Stimulated activated CD8-positive, alpha-beta memory T cell treated with anti-CD3 and anti-CD28 coated beads, Interleukin-12 subunit alpha, Interleukin-12 subunit beta, amount 100 ng/mL, for 24 hours (primary cell): ENCODE results near the gene ABCC8.

ENCODE experiments used
- DNase-seq: peaks from one replicate; pipeline ENCODE4 v3.0.0-alpha.2; 2020; ENCODE audit errors: extremely low read depth

ABCC8 gene

DNA sequence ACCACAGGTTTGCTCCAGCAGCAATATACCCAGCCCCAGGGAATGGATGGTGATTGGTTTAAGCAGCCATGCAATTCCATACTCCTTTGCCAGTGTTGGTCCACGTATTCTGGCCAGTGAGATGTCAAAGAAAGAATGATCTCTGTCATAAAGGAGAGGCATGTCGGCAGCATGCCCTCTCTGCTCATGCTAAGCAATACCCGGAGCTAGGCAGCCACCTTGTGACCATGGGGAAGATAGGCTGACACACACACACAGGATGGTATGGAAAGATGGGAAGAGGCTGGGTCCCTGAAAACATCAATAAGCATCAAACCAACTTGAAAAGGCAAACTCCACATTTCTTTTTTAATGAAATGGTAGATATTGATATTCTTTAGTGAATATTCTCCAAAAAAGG is 5.1 kb downstream of the ABCC8 start:
- DNase-seq: no peak

DNA sequence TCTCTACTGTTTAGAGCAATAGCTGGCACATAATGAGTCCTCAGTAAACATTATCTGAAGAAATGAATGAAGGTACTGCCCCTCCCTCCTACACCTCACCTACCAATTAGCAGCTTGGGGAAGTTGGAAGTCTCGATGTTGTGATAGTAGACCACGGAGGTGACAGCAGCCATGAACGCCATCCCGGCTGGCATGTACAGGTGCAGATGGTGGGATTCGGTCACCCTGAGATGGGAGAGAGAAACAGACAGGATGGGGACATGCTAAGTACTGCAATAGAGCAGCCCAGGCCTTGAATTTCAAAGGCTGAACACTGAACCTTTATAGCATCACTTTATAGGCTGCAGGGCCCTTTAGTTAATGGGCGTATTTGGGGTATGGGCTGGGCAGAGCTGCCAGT is 6.6 kb downstream of the ABCC8 start:
- DNase-seq: no peak

DNA sequence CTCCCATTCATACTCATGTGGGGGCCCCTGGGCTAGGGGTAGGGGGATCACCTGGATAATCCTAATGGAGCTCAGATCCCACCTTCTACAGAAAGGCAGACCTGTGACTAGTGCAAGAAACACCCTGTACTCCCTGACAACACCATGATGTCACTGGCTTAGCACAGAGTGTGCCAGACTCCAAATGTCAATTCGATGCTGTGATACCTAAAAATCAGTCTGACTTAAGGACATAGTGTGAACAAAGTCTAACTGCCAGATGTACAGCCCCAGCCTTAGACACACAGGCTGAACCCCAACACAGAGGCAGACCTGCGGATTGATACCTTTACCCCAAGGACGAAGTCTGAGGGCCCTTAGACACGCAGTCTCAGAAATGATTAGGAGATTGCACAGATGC is 8.5 kb downstream of the ABCC8 start:
- DNase-seq: no peak

DNA sequence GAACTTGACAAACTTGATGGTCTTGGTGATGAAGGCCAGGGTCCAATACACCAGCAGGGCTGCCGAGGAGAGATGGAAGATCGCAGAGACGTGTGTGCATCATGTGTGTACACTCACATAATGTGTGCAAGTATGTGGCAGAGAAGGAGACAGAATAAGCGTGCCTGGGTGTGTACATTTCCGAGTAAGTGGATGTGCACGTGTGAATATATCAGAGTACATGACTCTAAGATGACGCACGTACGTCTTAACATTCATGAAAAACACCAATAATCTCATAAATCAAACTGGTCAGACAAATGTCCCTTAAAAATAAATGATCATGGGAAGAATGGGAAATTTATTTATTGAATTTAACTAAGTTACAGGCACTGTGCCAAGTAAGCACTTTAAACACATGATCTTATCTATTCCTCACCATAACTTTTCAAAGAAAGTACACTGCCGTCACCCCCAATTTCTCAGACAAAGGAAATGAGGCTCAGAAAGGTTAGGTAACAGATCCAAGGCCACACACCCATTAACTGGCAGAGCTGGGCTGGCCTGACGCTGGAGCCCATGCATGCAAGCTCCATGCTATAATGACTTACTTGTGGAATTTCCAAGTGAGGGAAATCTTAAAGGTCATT is 13.0 kb downstream of the ABCC8 start:
- no peak for DNase-seq

DNA sequence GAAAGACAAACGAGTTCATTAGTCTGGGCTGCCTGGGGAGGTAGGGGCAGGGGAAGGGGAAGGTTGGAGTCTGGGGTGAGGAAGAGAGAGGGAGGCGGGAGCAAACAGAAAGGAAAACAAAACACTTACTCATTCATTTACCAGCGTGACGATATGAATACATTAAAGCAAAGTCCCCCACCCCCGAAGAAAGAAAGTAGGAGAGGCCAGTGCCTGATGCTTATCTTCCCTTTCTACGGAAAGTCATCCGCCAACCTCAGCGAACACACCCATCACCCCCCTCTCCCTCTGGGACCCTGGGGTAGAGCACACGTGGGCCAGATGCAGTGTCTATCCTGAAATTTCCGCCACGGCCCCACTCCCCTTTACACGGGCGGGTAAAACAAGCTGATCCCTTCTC is 13.7 kb downstream of the ABCC8 start:
- no peak for DNase-seq

DNA sequence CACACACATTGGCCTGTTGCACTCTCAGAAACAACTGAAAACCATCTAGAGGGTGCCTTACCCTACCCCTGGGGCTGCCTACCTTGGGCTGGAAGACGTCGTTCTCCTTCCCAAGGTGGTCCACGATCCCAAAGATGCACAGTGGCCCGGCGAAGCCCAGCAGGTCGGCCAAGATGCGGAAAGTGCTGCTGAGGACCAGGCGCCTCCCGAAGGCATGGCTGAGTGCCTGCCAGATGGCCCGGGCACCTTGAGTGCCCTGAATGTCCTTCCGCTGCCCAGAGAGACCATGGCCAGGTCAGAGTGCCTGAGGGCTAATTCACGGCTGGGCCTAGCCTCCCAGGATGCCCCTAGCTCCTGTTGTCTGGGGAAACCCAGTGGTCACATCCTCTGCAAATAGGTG is 16.2 kb downstream of the ABCC8 start:
- DNase-seq: no peak

DNA sequence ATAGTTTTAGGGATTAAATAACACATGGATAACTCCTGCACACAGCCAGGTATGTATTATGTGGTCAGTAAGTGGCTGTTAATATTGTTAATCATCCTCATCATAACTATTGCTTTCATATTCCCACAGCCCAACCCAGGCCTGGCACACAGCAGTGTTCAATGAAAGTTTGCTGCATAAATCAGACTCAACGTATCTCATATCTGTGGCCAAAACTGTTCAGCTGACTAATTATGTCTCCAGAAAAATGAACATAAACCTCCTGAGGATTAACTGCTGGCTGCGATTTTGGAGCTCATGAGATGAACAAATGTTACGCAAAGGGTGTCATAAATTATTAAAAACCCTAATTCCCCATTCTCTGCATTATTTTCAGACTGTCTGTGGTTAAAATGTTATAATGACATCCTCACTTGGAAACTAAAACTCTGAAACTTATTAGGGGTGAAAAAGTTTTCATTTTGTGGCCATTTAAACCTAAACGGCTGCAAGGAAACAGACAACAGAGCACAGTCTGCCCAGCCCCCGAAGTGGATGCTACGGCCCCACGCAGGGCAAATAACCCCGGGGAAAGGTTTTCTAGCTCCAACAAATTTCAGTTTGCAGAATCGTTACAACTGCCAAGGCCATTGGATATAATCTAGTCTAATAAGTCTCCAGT is 17.3 kb downstream of the ABCC8 start:
- no peak for DNase-seq

DNA sequence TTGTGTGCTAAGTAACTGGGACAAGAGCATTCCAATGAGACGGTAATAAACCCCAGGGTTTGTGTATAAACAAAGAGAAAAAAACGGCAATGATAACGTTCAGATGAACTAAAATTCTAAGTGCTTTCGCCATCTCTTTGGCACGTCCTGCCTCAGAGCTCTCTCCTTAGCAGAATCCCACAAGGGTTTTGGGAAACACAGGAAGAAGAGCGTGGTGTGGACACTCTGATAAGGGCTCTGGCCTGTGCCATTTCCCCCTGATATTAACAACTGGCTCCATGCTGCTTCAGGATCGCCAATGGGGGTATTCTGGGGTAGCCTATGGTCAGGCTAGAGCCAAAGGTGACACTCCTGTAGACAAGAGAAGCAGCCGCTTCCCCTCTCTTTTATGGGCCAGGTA is 18.4 kb downstream of the ABCC8 start:
- no peak for DNase-seq

DNA sequence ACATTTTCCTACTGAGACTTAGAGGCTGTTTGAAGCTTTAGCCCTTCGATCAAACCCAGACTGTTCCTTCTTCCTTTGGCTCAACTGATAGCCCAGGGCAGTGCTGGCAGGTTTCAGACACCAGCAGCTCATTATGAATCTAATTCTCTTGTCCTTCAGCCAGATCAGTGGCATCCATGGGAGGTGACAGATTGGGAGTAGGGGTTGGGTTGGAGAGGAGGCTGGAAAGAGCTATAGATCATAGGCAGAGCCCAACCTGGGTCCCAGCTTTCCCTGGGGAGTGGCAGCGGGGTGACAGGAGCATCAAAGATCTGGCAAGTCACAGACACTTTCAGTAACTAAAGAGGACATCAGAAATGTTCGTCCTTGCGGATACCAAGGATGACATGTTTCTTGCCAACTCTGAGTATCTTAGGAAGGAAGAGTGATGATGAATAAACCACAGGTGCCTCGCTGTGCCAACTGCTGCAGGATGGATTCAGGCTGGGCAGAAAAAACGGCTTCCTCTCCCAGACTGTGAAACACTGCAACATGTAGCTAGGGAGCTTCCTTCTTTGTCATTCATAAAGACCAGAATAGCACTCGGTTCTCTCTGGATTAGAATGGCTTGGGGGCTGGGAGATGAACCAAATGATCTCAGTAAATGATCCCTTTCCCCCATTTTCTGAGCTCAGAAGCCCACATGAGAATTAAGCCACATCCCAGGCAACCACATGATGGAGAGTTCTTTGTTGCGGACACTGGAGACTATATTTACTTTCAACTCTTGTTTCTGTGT is 19.1 kb downstream of the ABCC8 start:
- no peak for DNase-seq

DNA sequence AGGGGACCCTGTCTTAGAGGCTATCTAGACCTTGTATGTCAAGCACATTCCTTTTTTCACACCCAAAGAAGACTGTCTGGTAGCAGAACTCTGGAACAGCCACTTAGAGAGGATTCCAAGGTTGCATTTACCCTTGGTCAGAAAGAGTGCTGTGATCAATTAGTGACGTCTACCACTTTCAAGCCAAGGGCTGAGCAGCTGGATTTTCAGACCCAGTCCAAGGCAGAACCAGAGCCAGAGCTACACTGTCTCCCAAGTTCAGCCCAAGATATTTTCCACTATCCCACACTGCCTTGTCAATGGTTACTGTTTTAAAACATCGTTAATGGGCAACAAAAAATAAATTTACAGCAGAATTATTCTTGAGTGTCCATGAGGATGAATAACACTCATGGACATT is 24.0 kb downstream of the ABCC8 start:
- no peak for DNase-seq

DNA sequence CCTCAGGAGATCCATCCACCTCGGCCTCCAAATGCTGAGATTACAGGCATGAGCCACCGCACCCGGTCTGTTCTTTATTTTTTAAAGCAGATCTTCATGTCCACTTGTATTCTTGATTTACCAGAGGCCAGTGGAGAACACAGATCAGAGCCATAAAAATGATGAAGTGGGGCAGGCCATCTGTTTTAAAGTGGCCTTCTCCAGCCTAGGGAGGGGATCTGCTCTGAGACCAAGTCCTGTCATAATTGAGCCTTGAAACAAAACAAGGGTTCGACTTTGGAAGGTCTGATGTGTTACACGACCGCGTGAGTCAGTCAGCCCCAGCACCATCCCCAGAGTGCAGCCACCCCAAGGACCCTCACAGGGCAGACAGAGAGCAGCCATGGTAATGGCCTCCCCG is 27.5 kb downstream of the ABCC8 start:
- no peak for DNase-seq

DNA sequence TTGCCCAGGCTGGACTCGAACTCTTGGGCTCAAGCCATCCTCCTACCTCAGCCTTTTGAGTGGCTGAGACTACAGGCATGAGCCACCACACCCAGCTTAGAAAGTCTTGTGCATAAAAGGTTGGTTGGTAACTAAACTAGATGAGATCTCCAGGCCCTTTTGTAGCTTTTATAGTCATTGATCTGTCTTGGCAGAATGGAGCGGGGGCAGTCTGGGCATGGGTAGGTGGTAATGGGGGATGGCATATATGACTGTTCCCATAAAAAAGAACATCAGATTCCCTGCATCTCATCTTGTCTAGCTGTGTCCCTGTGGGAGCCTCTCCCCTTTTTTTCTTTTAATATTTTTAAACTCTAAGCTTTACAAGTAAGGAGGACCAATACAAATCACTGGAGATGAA is 30.2 kb downstream of the ABCC8 start:
- DNase-seq: no peak

DNA sequence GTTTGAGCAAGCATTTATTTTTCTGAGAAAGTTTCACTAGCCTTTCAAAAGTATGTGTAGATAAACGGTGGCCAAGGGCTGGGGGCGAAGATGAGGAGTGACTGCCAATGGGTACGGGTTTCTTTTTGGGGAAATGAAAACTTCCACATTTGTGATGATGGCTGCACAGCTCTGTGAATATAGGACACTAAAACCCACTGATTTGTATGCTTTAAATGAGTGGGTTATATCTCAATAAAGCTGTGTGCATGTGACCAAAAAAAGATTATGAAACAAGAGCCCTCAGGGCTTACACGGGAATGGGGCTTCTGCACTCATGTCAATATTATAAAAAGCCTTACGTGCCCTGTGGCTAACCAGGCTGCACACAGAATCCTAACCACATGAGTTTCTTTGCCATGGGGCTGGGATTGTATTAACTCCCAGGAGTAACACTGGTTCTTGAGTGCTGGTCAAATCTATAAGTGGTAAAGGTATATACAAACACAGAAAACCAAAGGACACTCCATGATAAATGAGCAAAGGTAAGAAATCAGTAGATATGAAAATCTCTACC is 31.3 kb downstream of the ABCC8 start:
- no peak for DNase-seq

DNA sequence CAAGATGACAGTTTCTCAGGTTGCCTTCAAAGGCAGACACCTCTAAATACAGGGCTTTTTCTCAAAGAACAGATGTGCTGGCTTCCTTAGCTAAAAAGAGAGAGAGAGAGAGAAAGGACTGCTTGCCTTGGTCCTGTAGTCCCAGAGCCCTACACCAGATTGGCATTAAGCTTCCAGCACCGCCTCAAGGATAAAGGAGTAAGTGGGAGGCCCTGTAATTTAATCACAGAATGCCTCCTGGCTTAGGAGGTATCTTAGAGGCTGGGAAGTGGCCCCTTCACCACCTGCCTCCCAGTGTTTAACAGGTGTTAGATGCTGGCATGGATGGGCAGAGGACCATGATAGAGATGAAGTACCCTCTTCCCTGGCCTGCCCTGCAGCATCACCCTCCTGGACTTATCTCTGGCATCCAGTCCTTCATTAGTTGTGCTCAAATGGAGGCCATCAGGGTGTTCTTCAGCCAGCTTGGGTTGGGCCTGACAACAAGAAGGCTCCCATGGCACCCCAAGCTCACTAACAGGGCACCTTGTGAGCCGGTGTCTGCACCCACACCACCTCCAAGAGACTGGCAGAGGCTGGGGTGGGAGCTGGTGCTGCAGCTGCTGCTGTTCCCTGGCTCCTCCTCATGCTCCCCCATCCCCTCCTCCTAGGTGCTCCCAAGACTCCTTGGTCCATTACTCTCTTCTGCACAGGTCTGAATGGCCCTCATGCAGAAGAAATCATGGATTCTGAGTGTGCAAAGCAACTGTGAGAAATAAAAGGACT is 32.5 kb downstream of the ABCC8 start:
- DNase-seq: no peak

DNA sequence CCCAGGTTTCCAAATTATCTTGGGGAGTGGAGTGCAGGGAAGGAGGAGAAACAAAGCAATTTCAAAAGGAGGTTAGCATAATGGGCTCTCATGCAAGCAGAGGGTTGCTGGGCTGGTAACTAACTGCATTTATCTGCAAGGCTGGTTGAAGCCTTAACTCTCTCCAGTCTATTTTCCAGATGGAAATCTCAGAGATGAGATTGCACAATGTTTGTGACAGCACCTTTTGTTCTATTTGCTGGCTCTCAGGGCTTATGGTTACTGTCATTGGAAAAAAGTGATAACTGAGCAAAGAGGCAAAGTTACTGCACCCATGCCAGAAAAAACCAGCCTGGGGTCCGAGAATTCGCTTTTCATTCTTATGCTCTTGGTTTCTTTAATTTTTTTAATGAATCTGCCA is 33.2 kb downstream of the ABCC8 start:
- DNase-seq: no peak

DNA sequence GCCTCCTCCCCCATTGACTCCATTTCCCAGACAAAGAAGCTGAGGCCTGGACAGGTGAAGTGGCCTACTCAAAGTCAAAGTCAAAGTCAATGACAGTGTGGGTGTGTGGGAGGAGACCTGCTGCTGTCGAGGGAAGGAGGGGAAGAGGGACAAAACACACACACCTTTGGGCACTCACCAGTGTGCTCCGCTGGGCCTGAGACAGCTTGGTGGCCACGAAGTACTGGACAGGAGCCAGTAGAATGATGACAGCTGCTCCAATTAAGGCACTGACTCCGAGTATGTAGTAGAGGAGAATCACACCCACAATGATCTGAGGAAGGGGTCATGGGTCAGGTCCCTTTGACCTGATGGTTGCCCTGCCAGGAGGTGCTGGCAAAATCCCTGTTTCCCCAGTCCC is 33.6 kb downstream of the ABCC8 start:
- DNase-seq: no peak

DNA sequence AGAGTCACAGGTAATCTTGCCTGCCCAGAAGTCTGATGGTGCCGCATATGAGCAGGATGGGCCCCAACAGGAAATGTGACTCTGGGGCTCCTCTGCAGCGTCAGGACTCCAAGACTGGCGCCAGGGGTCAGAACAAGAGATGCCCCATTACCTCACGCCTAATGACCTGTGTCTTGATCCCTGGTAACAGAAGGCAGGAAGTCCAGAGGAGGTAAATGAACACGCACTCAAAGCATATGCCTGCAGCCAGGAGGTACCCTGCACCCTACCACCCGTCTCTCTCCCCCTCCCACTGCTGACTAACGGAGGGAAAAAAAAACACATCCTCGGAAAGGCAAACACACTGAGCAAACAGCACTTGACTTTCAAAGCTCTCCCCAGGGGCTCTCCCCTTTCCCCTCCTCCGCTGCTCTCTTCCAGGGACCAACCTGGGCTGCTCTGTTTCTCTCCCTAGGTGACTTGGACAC is 37.3 kb downstream of the ABCC8 start:
- no peak for DNase-seq

DNA sequence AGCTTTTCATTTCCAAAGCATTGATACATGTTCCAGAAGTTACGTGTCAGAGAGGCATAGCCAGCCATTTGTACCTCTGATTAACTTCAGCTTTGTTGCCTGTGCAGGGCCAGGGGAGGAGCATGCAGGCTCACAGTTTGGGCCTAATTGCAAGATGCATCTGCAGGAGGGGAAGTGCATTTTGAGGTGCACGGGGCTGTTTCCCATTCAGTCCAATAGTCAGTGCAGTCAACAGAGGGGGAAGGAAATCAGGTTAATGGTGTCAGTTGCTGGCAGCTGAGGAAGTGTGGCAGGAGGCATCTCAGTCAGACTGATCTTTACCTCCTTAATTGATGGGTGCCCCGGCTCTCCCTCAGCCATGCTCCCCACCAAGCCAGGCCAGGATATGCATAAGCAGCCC is 39.3 kb downstream of the ABCC8 start:
- DNase-seq: no peak

DNA sequence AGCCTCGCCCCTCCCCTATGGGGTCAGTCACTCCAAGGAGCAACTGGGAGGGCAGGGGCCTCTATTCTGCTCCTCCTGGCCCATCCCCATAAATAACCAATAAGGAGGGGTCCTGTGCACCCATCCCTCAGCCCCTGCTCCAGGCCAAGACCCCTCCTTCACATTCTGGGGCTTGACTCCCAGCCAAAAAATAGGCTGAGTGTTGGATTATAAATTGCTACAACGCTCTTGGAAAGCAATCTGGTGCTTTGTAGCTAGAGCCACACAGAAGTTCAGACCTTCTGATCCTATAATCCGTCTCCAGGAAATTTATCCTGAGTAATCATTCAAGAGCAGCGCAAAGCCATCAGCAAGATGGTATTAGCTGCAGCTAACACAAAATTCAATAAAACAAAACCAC is 42.5 kb downstream of the ABCC8 start:
- DNase-seq: no peak

DNA sequence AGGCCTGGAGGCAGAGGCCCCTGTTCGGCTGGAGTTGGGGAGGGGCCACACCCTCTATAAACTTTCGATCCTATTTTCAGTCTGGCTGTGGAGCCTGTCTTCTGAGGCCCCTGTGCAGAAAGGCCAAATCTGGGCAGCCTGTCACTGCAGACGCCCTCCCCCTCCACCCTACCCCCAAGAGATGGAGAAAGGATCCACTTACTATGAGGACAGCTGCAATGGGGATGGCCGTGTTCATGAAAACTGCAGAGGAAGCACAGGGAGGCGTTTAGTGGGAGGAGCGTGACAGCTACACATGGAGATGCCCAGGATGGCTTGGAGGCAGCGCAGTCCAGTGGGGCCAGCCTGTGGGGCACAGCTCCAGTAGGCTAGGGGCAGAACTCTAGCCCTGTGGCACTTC is 44.6 kb downstream of the ABCC8 start:
- no peak for DNase-seq

DNA sequence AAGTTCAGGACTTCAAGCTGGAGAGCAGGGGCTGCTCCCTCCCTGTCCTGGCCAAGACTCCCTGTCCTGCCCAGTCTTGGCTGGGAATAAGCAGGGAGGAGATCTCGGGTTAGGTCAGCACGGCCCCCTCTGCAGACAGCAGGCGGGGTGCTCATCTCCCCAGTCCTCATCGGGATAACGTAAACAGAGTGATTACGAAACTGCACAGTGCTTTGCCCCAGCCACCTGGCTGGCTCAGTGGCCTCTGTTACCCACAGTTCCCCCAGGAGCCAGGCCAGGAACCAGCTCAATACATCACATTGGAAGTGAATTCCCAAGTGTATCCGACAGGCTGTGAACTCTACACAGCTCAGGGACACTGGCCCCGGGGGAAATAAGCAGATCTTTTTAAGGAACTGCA is 45.5 kb downstream of the ABCC8 start:
- DNase-seq: no peak

DNA sequence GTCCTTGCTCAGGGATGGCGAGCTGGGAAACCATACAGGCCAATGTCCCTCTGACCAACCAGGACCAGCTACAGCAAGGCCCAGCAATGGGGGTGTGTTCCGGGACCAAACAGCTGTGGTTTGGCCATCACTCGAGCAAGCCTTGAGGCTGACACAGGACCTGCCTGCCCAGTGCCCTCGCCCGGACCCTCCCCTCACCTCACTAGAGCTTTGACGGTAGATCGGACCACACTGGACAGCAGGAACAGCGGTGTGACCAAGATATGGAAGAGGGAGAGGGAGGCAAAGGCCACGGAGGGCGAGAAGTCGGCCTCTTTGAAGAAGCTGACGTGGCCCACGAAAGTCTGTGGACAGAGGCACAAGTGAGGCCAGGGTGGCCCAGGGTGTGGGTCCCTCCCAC is 46.0 kb downstream of the ABCC8 start:
- no peak for DNase-seq
